ENCODE results near the gene CNKSR3. TPM values are rescaled to one million over a fixed set of nuclear protein-coding genes. Genes with fewer than 3 reads are reported as not detected.
A peak's percentile ranks its signal among the peaks of the same experiment; 100 is the strongest.

CNKSR3 gene
- polyA plus RNA-seq, 1 of the 3 experiments (the other 2 are of a cell fraction): 1.6 TPM

DNA sequence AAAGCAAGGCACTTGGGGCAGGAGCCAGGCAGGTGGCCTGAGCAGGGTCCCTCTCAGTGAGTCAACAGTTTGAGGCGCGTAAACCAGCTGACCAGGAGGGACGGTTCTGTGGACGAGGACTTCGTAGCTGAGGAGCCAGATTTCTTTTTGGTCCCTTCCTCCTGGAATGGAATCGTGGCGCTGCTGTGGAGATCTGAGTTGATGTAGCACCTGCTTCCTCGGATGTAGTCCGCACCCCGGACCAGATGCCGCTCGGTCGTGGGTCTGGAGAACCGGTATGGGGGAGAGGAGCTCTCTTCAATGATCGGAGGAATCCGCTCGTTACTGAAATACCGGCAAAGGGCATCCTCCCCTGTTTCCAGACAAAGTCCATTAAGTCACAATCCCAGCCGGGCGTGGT is 104.2 kb downstream of the CNKSR3 start (continued):
- TF ChIP-seq TAF1 (IDR thresholded peaks at IDR 0.05; ENCODE audit: borderline replicate concordance, low read depth, low read length): no peak
- TF ChIP-seq POLR2AphosphoS5 (IDR thresholded peaks at IDR 0.05; ENCODE audit: low read depth, low read length): no peak
- TF ChIP-seq, protein P1, sequence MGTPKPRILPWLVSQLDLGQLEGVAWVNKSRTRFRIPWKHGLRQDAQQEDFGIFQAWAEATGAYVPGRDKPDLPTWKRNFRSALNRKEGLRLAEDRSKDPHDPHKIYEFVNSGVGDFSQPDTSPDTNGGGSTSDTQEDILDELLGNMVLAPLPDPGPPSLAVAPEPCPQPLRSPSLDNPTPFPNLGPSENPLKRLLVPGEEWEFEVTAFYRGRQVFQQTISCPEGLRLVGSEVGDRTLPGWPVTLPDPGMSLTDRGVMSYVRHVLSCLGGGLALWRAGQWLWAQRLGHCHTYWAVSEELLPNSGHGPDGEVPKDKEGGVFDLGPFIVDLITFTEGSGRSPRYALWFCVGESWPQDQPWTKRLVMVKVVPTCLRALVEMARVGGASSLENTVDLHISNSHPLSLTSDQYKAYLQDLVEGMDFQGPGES (IDR thresholded peaks at IDR 0.05; ENCODE audit: low read depth, low read length): no peak
- no peak for TF ChIP-seq FOXJ3 (CRISPR knock-in tag; IDR thresholded peaks at IDR 0.05)
- TF ChIP-seq SMC3 (IDR thresholded peaks at IDR 0.05; ENCODE audit: low read depth, low read length): no peak
- no peak for TF ChIP-seq MEF2A (IDR thresholded peaks at IDR 0.05; ENCODE audit: borderline replicate concordance, low read depth)
- TF ChIP-seq SIN3A (IDR thresholded peaks at IDR 0.05; ENCODE audit: borderline replicate concordance, low read depth, low read length): no peak
- TF ChIP-seq, protein P2, sequence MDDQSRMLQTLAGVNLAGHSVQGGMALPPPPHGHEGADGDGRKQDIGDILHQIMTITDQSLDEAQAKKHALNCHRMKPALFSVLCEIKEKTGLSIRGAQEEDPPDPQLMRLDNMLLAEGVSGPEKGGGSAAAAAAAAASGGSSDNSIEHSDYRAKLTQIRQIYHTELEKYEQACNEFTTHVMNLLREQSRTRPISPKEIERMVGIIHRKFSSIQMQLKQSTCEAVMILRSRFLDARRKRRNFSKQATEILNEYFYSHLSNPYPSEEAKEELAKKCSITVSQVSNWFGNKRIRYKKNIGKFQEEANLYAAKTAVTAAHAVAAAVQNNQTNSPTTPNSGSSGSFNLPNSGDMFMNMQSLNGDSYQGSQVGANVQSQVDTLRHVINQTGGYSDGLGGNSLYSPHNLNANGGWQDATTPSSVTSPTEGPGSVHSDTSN (IDR thresholded peaks at IDR 0.05): no peak
- no peak for TF ChIP-seq RXRA (IDR thresholded peaks at IDR 0.05; ENCODE audit: borderline replicate concordance, low read depth)

DNA sequence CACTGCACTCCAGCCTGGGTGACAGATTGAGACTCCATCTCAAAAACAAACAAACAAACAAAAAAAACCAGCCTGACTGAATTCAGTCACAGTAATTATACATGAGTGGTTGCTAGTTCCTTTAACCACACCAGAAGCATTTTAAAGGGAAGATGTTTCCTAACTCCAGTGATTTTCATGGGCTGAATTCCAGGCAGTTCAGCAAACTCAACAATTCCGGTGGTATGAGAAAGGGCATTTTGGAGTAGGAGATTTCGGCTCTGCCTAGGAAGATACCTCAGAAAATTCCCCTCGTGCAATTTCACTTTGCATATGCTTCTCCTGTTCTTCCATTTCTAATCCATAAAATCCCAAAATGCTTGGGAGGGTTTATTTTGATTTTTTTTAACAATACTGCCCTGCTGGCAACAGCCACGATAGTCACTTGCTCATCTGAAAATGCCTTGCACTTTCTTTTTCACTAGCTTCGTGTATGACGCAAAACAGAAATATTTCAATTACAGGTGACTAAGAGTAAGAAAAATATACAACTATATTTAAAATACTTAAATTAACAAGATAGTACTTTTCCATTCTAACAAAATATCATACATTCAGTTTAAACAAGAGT is 105.6 kb downstream of the CNKSR3 start:
- Histone ChIP-seq H3K79me2 (ENCODE audit: insufficient read depth) (no peaks in the 10 kb centered on the region), H3K36me3 (replicated peaks in 1 of 2; ENCODE audit: control insufficient read depth in 1 of 2, insufficient read depth in 2 of 2, low read length in 1 of 2) (peaks cover 8 to 23% of the 10 kb centered on the region in 2 experiments), H4K20me1 (ENCODE audit: insufficient read depth) (no peaks in the 10 kb centered on the region), H3K4me3 (ENCODE audit: low read depth in 2 of 2, low read length in 1 of 2) (peak overlapping the region in 1 of 2 experiments; percentile 44; a peak in 2 of 4 replicates), H3F3A (replicated peaks; ENCODE audit: insufficient read depth) (peaks cover 27% of the 10 kb centered on the region), H3K27ac (ENCODE audit: low read depth in 2 of 2, low read length in 1 of 2) (peak overlapping the region; percentile 66 to 69), H3K4me1 (ENCODE audit: control insufficient read depth in 1 of 2, insufficient read depth in 2 of 2, low read depth in 1 of 2, low read length in 1 of 2) (peaks cover 5 to 19% of the 10 kb centered on the region in 2 experiments; a peak in 3 of 4 replicates), H3K9me3 (no peaks in the 10 kb centered on the region), H3K9me2 (no peaks in the 10 kb centered on the region), H3K27me3 (ENCODE audit: insufficient read depth) (no peaks in the 10 kb centered on the region), H2AFZ (ENCODE audit: low read depth) (0 out of 2 replicates have a peak overlapping the region, but pooled peaks have one; percentile 41), H3K9ac (peak overlapping the region; percentile 51; the same call in 1 of the 2 replicates), H3K4me2 (peak overlapping the region; percentile 63)
- 63% methylated on average over 6 of the region's 6 CpGs for WGBS (ENCODE audit: low lambda C conversion rate)
- ChIA-PET POLR2A (no interaction called here), CTCF (interaction anchor here (1.3 kb wide), 2 partner anchors 8 to 22 kb away, joined by 3 to 4 read pairs; no protein-coding TSS in a partner anchor)
- no peak for TF ChIP-seq NRF1 (IDR thresholded peaks at IDR 0.05; ENCODE audit: low read depth, low read length)
- peak; percentile 12; the same call in 1 of the 2 replicates for TF ChIP-seq FOSL2 (IDR thresholded peaks at IDR 0.05; ENCODE audit: borderline replicate concordance, low read depth)
- no peak for DNase-seq

DNA sequence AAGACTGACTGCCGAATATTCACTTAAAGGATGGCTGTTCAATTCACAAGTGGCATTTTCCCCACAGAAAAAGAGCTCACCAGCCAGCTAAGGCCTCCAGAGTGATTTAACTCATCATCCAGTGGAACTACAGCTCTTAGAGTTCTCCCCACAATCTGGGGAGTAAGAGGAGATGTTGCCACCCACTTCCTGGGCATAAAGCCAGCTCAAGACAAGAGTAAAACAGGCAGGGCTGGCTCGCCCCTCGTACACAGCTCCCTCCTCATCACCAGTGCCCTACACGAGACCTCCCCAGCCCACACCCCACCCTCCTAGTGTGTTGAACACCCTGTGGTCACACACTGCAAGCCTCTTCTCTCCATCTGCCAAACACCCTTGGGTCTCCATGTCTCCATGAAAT is 106.7 kb downstream of the CNKSR3 start:
- Histone ChIP-seq H3K27me3 (ENCODE audit: insufficient read depth) (no peaks in the 10 kb centered on the region), H3K4me1 (ENCODE audit: control insufficient read depth in 1 of 2, insufficient read depth in 2 of 2, low read depth in 1 of 2, low read length in 1 of 2) (peaks cover 5 to 17% of the 10 kb centered on the region in 2 experiments; a peak in 3 of 4 replicates), H2AFZ (ENCODE audit: low read depth) (no peak overlapping the region), H3K4me3 (ENCODE audit: low read depth in 2 of 2, low read length in 1 of 2) (no peak overlapping the region), H3K9me3 (no peaks in the 10 kb centered on the region), H4K20me1 (ENCODE audit: insufficient read depth) (no peaks in the 10 kb centered on the region), H3K79me2 (ENCODE audit: insufficient read depth) (no peaks in the 10 kb centered on the region), H3K9me2 (no peaks in the 10 kb centered on the region), H3K27ac (ENCODE audit: low read depth in 2 of 2, low read length in 1 of 2) (peak overlapping the region; percentile 56 to 69), H3K4me2 (0 out of 2 replicates have a peak overlapping the region, but pooled peaks have one; percentile 63), H3K9ac (no peak overlapping the region), H3F3A (replicated peaks; ENCODE audit: insufficient read depth) (peaks cover 20% of the 10 kb centered on the region), H3K36me3 (replicated peaks in 1 of 2; ENCODE audit: control insufficient read depth in 1 of 2, insufficient read depth in 2 of 2, low read length in 1 of 2) (peaks cover 4 to 21% of the 10 kb centered on the region in 2 experiments)
- DNase-seq: peak; percentile 25
- POLR2A ChIA-PET: no interaction called here
- CTCF ChIA-PET: interaction anchor here (1.1 kb wide), 1 partner anchor 12 kb away, joined by 4 read pairs; no protein-coding TSS in a partner anchor
- 43% methylated on average over 3 of the region's 4 CpGs for WGBS (ENCODE audit: low lambda C conversion rate)
- TF ChIP-seq, protein P2 (IDR thresholded peaks at IDR 0.05): peak; percentile 35; the same call in 1 of the 2 replicates
- TF ChIP-seq TEAD4 (IDR thresholded peaks at IDR 0.05; ENCODE audit: borderline replicate concordance, insufficient read depth) (no peak), RAD21 (IDR thresholded peaks at IDR 0.05; ENCODE audit: low read length) (no peak), RFX5 (IDR thresholded peaks at IDR 0.05; ENCODE audit: low read length) (no peak), GABPA (IDR thresholded peaks at IDR 0.05; ENCODE audit: low read depth) (no peak), TAF1 (IDR thresholded peaks at IDR 0.05; ENCODE audit: borderline replicate concordance, low read depth, low read length) (no peak), YY1 (IDR thresholded peaks at IDR 0.05; ENCODE audit: low read depth) (no peak), FOSL2 (IDR thresholded peaks at IDR 0.05; ENCODE audit: borderline replicate concordance, low read depth) (no peak), NFIC (IDR thresholded peaks at IDR 0.05; ENCODE audit: borderline replicate concordance) (peak; percentile 57), MEF2A (IDR thresholded peaks at IDR 0.05; ENCODE audit: borderline replicate concordance, low read depth) (no peak), RXRA (IDR thresholded peaks at IDR 0.05; ENCODE audit: borderline replicate concordance, low read depth) (no peak), POLR2AphosphoS5 (IDR thresholded peaks at IDR 0.05; ENCODE audit: low read depth, low read length) (no peak), FOXJ3 (CRISPR knock-in tag; IDR thresholded peaks at IDR 0.05) (no peak)
- TF ChIP-seq, protein P3, sequence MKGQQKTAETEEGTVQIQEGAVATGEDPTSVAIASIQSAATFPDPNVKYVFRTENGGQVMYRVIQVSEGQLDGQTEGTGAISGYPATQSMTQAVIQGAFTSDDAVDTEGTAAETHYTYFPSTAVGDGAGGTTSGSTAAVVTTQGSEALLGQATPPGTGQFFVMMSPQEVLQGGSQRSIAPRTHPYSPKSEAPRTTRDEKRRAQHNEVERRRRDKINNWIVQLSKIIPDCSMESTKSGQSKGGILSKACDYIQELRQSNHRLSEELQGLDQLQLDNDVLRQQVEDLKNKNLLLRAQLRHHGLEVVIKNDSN (IDR thresholded peaks at IDR 0.05; ENCODE audit: borderline replicate concordance, low read depth): no peak
